Measurements from ENCODE around the gene EIF4ENIF1. TPM values are rescaled to one million over a fixed set of nuclear protein-coding genes. Genes with fewer than 3 reads are reported as not detected.

Gene EIF4ENIF1, protein sequence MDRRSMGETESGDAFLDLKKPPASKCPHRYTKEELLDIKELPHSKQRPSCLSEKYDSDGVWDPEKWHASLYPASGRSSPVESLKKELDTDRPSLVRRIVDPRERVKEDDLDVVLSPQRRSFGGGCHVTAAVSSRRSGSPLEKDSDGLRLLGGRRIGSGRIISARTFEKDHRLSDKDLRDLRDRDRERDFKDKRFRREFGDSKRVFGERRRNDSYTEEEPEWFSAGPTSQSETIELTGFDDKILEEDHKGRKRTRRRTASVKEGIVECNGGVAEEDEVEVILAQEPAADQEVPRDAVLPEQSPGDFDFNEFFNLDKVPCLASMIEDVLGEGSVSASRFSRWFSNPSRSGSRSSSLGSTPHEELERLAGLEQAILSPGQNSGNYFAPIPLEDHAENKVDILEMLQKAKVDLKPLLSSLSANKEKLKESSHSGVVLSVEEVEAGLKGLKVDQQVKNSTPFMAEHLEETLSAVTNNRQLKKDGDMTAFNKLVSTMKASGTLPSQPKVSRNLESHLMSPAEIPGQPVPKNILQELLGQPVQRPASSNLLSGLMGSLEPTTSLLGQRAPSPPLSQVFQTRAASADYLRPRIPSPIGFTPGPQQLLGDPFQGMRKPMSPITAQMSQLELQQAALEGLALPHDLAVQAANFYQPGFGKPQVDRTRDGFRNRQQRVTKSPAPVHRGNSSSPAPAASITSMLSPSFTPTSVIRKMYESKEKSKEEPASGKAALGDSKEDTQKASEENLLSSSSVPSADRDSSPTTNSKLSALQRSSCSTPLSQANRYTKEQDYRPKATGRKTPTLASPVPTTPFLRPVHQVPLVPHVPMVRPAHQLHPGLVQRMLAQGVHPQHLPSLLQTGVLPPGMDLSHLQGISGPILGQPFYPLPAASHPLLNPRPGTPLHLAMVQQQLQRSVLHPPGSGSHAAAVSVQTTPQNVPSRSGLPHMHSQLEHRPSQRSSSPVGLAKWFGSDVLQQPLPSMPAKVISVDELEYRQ
- total RNA-seq: 5.9 and 9.5 TPM in 2 replicates

GRCh38 chr22:31489632-31490495, at the start of gene EIF4ENIF1:
Gene EIF4ENIF1 (minus strand): TSS chr22:31489842. CDS start chr22:31488718, 1,124 bp downstream.

DNA sequence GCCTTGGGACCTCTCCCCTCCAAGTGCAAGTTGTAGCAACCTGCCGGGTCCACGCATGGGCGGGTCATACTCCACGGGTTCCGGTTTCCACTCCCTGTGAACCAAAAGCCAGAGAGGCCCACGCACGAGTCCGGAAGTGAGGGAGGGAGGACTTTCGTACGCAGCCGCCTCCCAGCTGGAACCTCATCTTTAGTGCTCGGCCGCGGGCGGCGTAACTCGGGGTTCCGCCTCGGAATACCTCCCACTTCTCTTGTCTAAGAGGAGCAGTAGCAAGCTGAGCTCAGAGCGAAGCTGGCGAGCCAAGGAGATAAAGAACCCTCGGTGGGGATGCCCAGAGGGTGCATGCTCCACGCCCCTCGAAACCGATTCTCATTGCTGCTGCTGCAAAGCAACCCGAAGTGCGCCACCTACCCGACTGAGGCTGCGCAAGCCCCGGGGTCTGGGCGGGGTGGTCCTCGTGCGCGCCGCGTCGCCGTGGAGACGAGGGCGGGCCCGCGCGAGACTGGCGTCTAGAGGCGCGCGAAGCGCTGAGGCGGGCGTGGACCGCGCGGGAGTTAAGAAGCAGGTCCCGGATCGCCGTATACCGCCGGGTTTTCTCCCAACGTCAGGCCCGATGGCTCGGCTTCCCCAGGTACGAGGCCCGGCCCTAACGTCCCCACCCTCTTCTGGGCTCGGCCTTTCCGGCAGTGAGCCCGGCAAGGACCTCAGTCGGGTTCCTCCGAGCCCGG, 6.5 kb upstream of the EIF4ENIF1 start, which contains the start of gene SFI1:
TSS of gene SFI1 (plus strand) at position 530 of the 728 bp plus-strand sequence. CDS start 11,749 bp downstream, outside the sequence.

DNA sequence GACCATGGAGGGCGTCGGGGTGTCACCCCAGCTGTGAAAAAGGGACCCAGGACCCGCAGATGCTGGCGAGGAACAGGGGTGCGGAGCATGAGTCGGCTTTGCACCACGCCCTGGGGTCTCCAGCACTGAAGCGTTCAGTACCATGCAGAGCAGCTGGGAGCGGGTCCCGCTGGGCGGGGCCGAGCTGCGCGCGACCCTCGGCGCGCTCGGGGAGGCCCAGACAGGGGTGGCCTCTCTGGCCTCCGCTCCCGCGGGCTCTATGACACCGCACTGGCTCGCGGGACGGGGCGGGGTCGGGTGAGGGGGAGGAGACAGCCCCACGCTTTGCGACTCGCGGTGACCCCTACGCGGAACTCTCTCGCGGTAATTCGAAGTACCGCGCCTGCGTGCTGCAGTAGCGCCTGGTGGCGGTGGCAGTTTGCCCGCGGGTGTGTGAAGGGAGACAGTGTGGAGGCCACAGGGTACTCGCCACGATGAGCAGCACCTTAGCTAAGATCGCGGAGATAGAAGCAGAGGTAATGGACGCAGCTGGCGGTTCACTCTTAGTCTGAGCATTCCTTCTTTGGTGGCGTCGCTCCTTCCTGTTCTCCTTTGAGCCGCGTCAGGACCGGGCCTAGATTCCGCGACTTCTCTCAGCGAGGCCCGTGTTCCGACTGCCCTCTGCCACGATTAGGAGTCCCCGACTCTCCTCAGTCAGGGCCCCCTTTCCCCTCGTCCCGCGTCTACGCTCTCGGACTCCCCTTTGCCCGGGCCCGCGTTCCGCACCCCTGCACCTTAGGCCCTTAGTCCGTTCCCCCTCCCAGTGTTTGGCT, 90.2 kb downstream of the EIF4ENIF1 start, which contains the start of gene DRG1:
TSS of gene DRG1 (plus strand) at position 394 of the 812 bp plus-strand sequence. CDS start at position 474, 80 bp downstream.

Other genes starting within 250 kb of the EIF4ENIF1 start
- 19.9 and 20.3 TPM in 2 replicates for gene PIK3IP1, start 197.4 kb downstream of the EIF4ENIF1 start, total RNA-seq
- gene PATZ1, start 143.5 kb downstream of the EIF4ENIF1 start, total RNA-seq: 11.5 and 15.7 TPM in 2 replicates
- gene DRG1, start 90.2 kb downstream of the EIF4ENIF1 start, total RNA-seq: 43.3 and 65.2 TPM in 2 replicates
- gene SFI1, start 6.7 kb upstream of the EIF4ENIF1 start, total RNA-seq: 4.2 and 5.7 TPM in 2 replicates
- 28.1 and 31.8 TPM in 2 replicates for gene PISD, start 172.4 kb upstream of the EIF4ENIF1 start, total RNA-seq

All from cardiac ventricle fibroblast (primary cell).